Brain microvascular endothelial cell (primary cell): ENCODE measurements around the gene GRIA2.
A peak's percentile ranks its signal among the peaks of the same experiment; 100 is the strongest.

Experiments
- DNase-seq: peaks from one replicate; pipeline ENCODE4 v3.0.0-alpha.2; 2020
- H3K27ac ChIP-seq: fragments of 250-450 bp; sonication (Bioruptor Pico); 2 replicates; pipeline ENCODE4 v1.5.1; 2020; ENCODE audit warnings: mild to moderate bottlenecking, moderate library complexity
- H3K27me3 ChIP-seq: fragments of 250-450 bp; sonication (Bioruptor Pico); replicated peaks from 2 replicates; pipeline ENCODE4 v1.5.1; 2020; ENCODE audit warnings: mild to moderate bottlenecking
- H3K36me3 ChIP-seq: fragments of 250-450 bp; sonication (Bioruptor Pico); replicated peaks from 2 replicates; pipeline ENCODE4 v1.5.1; 2020; ENCODE audit warnings: mild to moderate bottlenecking
- H3K4me3 ChIP-seq: 2 replicates; pipeline ENCODE4 v1.5.1; 2011; ENCODE audit warnings: low read depth, mild to moderate bottlenecking, control low read depth, low read length, moderate library complexity
- CTCF ChIP-seq: IDR thresholded peaks from 2 replicates; pipeline ENCODE4 v1.5.1; 2011; ENCODE audit warnings: low read depth, mild to moderate bottlenecking, moderate library complexity, low read length, control low read depth, inconsistent platforms; ENCODE audit errors: missing control alignments
- in situ Hi-C: cut with HindIII; loops from 2 replicates; pipeline ENCODE4 v1.10.0; 2017; ENCODE audit warnings: low sequenced_read_pairs, low pct_ligation_motif_present

The GRIA2 gene

GRCh38 chr4:157196046-157196445 lies 24.5 kb upstream of the GRIA2 start:
- DNase-seq, result no peak
- in situ Hi-C loops, result no loop called here
- Histone ChIP-seq H3K36me3 (no peaks in the 10 kb centered on the region), H3K4me3 (no peak overlapping the region), H3K27me3 (no peaks in the 10 kb centered on the region), H3K27ac (no peak overlapping the region)
- TF ChIP-seq CTCF, result no peak

- DNase-seq, result no peak
- TF ChIP-seq CTCF, result peak; percentile 54
- Histone ChIP-seq H3K27ac (no peak overlapping the region), H3K27me3 (no peaks in the 10 kb centered on the region), H3K36me3 (no peaks in the 10 kb centered on the region), H3K4me3 (no peak overlapping the region)
- in situ Hi-C loops, result no loop called here
Measured at GRCh38 chr4:157204634-157205244, 15.8 kb upstream of the GRIA2 start.

GRCh38 chr4:157217708-157218107 lies 2.8 kb upstream of the GRIA2 start:
- TF ChIP-seq CTCF, result peak; percentile 53
- Histone ChIP-seq H3K27me3 (peaks cover 18% of the 10 kb centered on the region), H3K4me3 (no peak overlapping the region), H3K27ac (no peak overlapping the region), H3K36me3 (no peaks in the 10 kb centered on the region)
- no peak for DNase-seq
- in situ Hi-C loops, result no loop called here

GRCh38 chr4:157219711-157220370 lies 687 bp upstream of the GRIA2 start:
- in situ Hi-C loops, result no loop called here
- Histone ChIP-seq H3K36me3 (no peaks in the 10 kb centered on the region), H3K27me3 (peaks cover 18% of the 10 kb centered on the region), H3K4me3 (peak overlapping the region; percentile 50), H3K27ac (no peak overlapping the region)
- TF ChIP-seq CTCF, result no peak
- DNase-seq, result no peak

- H3K27me3 ChIP-seq, result peaks cover 18% of the 10 kb centered on the region
- TF ChIP-seq CTCF, result no peak
- H3K4me3 ChIP-seq, result peak overlapping the region; percentile 65
- DNase-seq, result no peak
- in situ Hi-C loops, result no loop called here
- no peak overlapping the region for H3K27ac ChIP-seq
- no peaks in the 10 kb centered on the region for H3K36me3 ChIP-seq
Measured at GRCh38 chr4:157221426-157221894, 932 bp downstream of the GRIA2 start.
